Muscle of leg (tissue), 11 donors: ENCODE data around the gene IFNL2. TPM values are rescaled to one million over a fixed set of nuclear protein-coding genes. Genes with fewer than 3 reads are reported as not detected.

Experiments
- DNase-seq: peaks from one replicate; pipeline ENCODE4 v3.0.0; 2013
- H3K27ac ChIP-seq: one replicate; pipeline ENCODE4 v1.5.1; 2013; ENCODE audit warnings: mild to moderate bottlenecking, low read length, control low read depth
- H3K27me3 ChIP-seq: one replicate; pipeline ENCODE4 v1.6.1; 2013; ENCODE audit warnings: low read length; ENCODE audit not compliant: control insufficient read depth, insufficient read depth
- H3K36me3 ChIP-seq: one replicate; pipeline ENCODE4 v1.6.1; 2013; ENCODE audit warnings: low read length; ENCODE audit not compliant: control insufficient read depth, insufficient read depth
- H3K4me1 ChIP-seq: one replicate; pipeline ENCODE4 v1.6.1; 2013; ENCODE audit warnings: low read length; ENCODE audit not compliant: control insufficient read depth, insufficient read depth
- H3K4me3 ChIP-seq: one replicate; pipeline ENCODE4 v1.5.1; 2013; ENCODE audit warnings: low read length, control low read depth
- H3K9me3 ChIP-seq: replicated peaks from 2 replicates; pipeline ENCODE4 v1.6.1; 2013; ENCODE audit warnings: low read depth, low read length; ENCODE audit not compliant: control insufficient read depth
- WGBS: methylation state at CpG from one replicate; pipeline ENCODE4 v1.1.5; 2013; ENCODE audit warnings: missing lambda C conversion rate; ENCODE audit not compliant: insufficient coverage; 5-methylcytosine and 5-hydroxymethylcytosine counted together
- polyA plus RNA-seq, 8 donors: library from polyadenylated mRNA; unstranded; fragments of 120-200 nt; gene quantifications; one replicate each; pipeline versions ENCODE4 v1.2.1 to v1.2.3, GENCODE V29; 2013; ENCODE audit warnings: inconsistent platforms in 1 of 8, low replicate concordance in 1 of 8; ENCODE audit not compliant: insufficient read length in 8 of 8, insufficient read depth in 1 of 8
- total RNA-seq: library from RNA; stranded (reverse); fragments of 120-200 nt; gene quantifications from one replicate; pipeline ENCODE4 v1.2.4, GENCODE V29; 2013

The IFNL2 gene
- total and polyA plus RNA-seq, 9 donors, result not detected

DNA sequence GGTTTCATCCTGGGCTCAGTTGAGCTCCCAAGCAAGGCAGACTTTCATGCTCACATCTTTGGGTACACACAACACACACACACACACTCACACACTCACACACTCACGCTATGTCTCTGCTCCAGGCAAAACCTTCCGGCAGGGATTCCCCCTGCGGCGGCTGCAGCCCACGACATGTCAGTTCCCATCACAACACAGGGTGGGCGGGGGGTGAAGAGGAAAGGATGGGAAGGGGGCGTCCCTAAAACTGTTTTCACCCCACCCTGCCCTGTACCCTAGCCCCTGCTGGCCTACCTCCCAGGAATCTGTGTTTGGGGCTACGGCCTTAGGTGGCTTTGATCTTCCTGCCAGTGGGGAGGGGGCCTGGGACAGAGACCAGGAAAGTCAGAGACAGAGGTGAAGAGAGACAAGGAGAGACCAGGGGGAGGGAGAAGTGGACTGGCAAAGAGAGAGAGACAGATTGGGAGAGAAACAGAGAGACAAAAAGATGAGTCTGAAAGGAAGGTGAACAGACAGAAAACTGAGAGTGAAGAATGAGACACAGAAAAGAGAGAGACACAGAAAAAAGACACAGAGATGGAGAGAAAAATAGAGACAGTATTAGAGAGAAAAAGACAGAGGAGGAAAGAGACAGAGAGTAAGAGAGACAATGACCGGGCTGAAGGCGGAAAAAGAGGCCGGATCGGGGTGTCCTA is 48.6 kb downstream of the IFNL2 start:
- peaks cover 11% of the 10 kb centered on the region for H3K36me3 ChIP-seq
- 33% methylated on average over 1 of the region's 12 CpGs for WGBS
- no peak overlapping the region for H3K4me3 ChIP-seq
- DNase-seq, result no peak
- H3K4me1 ChIP-seq, result peaks cover 9% of the 10 kb centered on the region
- H3K27ac ChIP-seq, result no peak overlapping the region
- peaks cover 2% of the 10 kb centered on the region for H3K27me3 ChIP-seq
- H3K9me3 ChIP-seq, result no peaks in the 10 kb centered on the region

DNA sequence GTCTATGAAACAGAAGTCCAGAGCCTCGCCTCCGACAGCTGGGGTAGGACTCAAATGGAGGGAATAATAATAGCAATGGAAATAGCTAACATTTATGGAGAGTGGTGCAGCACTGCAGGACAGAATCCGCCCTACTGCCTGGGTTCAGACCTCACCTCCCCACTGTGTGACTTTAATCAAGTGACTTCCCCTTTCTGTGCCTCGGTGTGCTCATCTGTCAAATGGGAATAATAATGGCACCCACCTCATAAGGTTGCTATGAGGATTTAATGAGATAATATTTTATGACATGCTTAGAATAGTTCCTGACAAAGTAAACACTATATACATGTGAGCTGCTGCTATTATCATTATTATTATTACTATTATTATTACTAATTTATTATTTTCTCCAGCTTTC is 49.3 kb downstream of the IFNL2 start:
- H3K4me3 ChIP-seq, result no peak overlapping the region
- H3K4me1 ChIP-seq, result peaks cover 9% of the 10 kb centered on the region
- H3K27ac ChIP-seq, result no peak overlapping the region
- peaks cover 2% of the 10 kb centered on the region for H3K27me3 ChIP-seq
- peaks cover 11% of the 10 kb centered on the region for H3K36me3 ChIP-seq
- no CpG with 5 or more reads among the region's 4 CpGs for WGBS
- DNase-seq, result no peak
- H3K9me3 ChIP-seq, result no peaks in the 10 kb centered on the region

DNA sequence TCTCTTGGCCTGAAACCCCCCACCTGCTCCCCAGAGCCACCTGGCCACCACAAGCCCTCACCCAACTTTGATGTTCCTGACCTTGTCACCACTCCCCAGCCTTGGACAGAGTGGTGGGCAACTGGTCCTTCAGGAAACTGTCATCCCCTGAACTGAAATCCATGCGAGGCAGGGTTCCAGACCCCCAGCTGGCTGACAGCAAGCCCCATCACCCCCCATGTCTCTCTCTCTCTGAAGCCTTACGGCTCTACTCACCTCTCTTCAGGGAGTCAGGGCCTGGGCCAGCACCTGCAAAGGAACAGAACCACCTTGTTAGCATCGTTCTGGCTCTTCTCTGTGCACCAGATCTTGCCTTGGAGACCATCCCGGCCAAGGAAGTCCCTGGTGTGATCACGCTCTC is 49.9 kb downstream of the IFNL2 start:
- Histone ChIP-seq H3K36me3 (peaks cover 11% of the 10 kb centered on the region), H3K27ac (no peak overlapping the region), H3K27me3 (peaks cover 2% of the 10 kb centered on the region), H3K4me1 (peaks cover 9% of the 10 kb centered on the region), H3K4me3 (no peak overlapping the region), H3K9me3 (no peaks in the 10 kb centered on the region)
- 78% methylated on average over 5 of the region's 5 CpGs for WGBS
- DNase-seq, result no peak

DNA sequence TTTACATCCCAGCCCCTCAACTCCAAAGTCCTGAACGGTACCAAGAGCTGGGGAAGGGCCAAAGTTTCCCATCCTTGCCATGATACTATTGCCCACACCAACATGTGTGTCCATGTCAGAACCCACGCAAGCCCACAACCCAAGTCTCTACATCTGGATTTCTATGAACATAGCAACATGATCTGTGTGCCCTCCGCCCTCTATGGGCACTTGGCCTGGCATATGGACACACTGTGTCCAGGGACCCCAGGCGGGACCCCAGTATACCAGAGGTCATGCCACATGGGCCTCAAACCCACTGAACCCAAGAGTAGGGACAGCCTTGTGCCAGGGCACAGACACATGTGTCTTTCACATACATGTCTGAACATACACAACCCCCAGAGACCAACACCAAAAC is 50.5 kb downstream of the IFNL2 start:
- H3K36me3 ChIP-seq, result peaks cover 7% of the 10 kb centered on the region
- H3K4me3 ChIP-seq, result no peak overlapping the region
- peaks cover 2% of the 10 kb centered on the region for H3K27me3 ChIP-seq
- WGBS, result 95% methylated on average over 4 of the region's 4 CpGs
- H3K27ac ChIP-seq, result no peak overlapping the region
- no peak for DNase-seq
- H3K9me3 ChIP-seq, result no peaks in the 10 kb centered on the region
- peaks cover 9% of the 10 kb centered on the region for H3K4me1 ChIP-seq

DNA sequence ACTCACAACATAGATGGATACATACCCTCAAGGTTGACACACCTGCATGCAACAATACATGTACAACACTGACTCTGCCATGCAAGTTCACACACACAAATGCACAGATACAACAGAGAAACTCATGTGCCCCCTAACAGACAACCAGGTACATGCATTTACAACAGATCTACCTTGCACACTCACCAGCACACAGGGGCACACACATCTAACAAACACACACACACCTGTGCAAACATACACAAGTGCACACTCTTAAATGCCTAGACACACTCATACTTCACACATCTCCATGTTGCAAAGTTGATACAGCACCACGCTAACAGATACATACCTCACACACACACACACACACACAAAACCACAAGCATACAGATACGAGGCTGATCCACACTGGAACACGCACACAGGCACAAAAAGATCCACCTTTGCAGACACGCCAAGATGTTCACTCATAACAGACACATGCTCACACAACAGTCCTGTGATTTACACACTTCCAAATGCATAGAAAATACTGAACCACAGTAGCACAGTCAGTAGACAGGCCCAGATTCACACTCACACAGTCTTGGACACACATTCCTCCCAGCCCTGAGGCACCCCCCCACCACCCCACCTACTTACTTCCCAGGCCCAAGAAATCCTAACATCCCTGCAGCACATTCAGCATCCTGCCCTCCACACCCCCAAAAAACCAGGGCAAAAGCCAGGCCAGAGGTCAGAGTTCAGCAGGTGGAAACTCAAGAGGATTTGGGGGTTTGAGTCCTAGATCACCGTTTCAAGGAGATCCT is 51.1 kb downstream of the IFNL2 start:
- WGBS, result 82% methylated on average over 4 of the region's 5 CpGs
- no peak for DNase-seq
- no peak overlapping the region for H3K4me3 ChIP-seq
- peaks cover 2% of the 10 kb centered on the region for H3K27me3 ChIP-seq
- H3K36me3 ChIP-seq, result peaks cover 5% of the 10 kb centered on the region
- no peaks in the 10 kb centered on the region for H3K9me3 ChIP-seq
- peaks cover 9% of the 10 kb centered on the region for H3K4me1 ChIP-seq
- H3K27ac ChIP-seq, result no peak overlapping the region

Other genes starting within 250 kb of the IFNL2 start
- gene FBXO27, start 235.8 kb upstream of the IFNL2 start, total RNA-seq, result 1.4 TPM
- gene FBXO27, start 235.8 kb upstream of the IFNL2 start, polyA plus RNA-seq, result 1 to 10 TPM; 1.5 to 5.5 (median 3.3) TPM
- 0.09 TPM for gene ACP7, start 184.0 kb upstream of the IFNL2 start, total RNA-seq
- under 1 TPM in 7 of 8 donors, not detected in 1; 0.05 to 0.28 (median 0.11) TPM for gene ACP7, start 184.0 kb upstream of the IFNL2 start, polyA plus RNA-seq
- 3.5 TPM for gene PAK4, start 142.6 kb upstream of the IFNL2 start, total RNA-seq
- gene PAK4, start 142.6 kb upstream of the IFNL2 start, polyA plus RNA-seq, result 10 to 100 TPM; 15.8 to 29.2 (median 21.9) TPM
- gene NCCRP1, start 71.4 kb upstream of the IFNL2 start, total RNA-seq, result 0.04 TPM
- gene NCCRP1, start 71.4 kb upstream of the IFNL2 start, polyA plus RNA-seq, result under 1 TPM in 5 of 8 donors, not detected in 3; 0.12 to 0.35 (median 0.20) TPM
- not detected for gene SYCN, start 64.1 kb upstream of the IFNL2 start, total RNA-seq
- not detected for gene SYCN, start 64.1 kb upstream of the IFNL2 start, polyA plus RNA-seq
- not detected for gene IFNL3, start 23.4 kb upstream of the IFNL2 start, total RNA-seq
- gene IFNL3, start 23.4 kb upstream of the IFNL2 start, polyA plus RNA-seq, result not detected
- gene IFNL4, start 19.5 kb upstream of the IFNL2 start, total RNA-seq, result 0.04 TPM
- gene IFNL4, start 19.5 kb upstream of the IFNL2 start, polyA plus RNA-seq, result under 1 TPM in 1 of 8 donors, not detected in 7; 0.16 TPM
- not detected for gene IFNL1, start 28.0 kb downstream of the IFNL2 start, total RNA-seq
- gene IFNL1, start 28.0 kb downstream of the IFNL2 start, polyA plus RNA-seq, result not detected
- gene LRFN1, start 52.5 kb downstream of the IFNL2 start, total RNA-seq, result 0.31 TPM
- 1 to 10 TPM in 4 of 8 donors, under 1 TPM in 4; 0.68 to 1.8 (median 1.0) TPM for gene LRFN1, start 52.5 kb downstream of the IFNL2 start, polyA plus RNA-seq
- 25.8 TPM for gene GMFG, start 67.6 kb downstream of the IFNL2 start, total RNA-seq
- 10 to 100 TPM; 16.1 to 25.3 (median 18.9) TPM for gene GMFG, start 67.6 kb downstream of the IFNL2 start, polyA plus RNA-seq
- gene SAMD4B, start 74.0 kb downstream of the IFNL2 start, total RNA-seq, result 36.6 TPM
- 10 to 100 TPM; 66.9 to 99.6 (median 84.6) TPM for gene SAMD4B, start 74.0 kb downstream of the IFNL2 start, polyA plus RNA-seq
- gene PAF1, start 122.7 kb downstream of the IFNL2 start, total RNA-seq, result 21.0 TPM
- 10 to 100 TPM; 38.7 to 48.0 (median 41.6) TPM for gene PAF1, start 122.7 kb downstream of the IFNL2 start, polyA plus RNA-seq
- 17.3 TPM for gene MED29, start 123.0 kb downstream of the IFNL2 start, total RNA-seq
- 10 to 100 TPM; 20.8 to 30.5 (median 26.6) TPM for gene MED29, start 123.0 kb downstream of the IFNL2 start, polyA plus RNA-seq
- 14.2 TPM for gene ZFP36, start 138.5 kb downstream of the IFNL2 start, total RNA-seq
- gene ZFP36, start 138.5 kb downstream of the IFNL2 start, polyA plus RNA-seq, result 100 to 1,000 TPM in 3 of 8 donors, 10 to 100 TPM in 5; 26.6 to 143 (median 73.4) TPM
- gene PLEKHG2, start 144.3 kb downstream of the IFNL2 start, total RNA-seq, result 21.2 TPM
- gene PLEKHG2, start 144.3 kb downstream of the IFNL2 start, polyA plus RNA-seq, result 10 to 100 TPM; 33.5 to 65.3 (median 50.1) TPM
- gene RPS16, start 167.6 kb downstream of the IFNL2 start, total RNA-seq, result 261 TPM
- 1,000 to 10,000 TPM; 1,818 to 2,619 (median 2,073) TPM for gene RPS16, start 167.6 kb downstream of the IFNL2 start, polyA plus RNA-seq
- 50.0 TPM for gene SUPT5H, start 177.2 kb downstream of the IFNL2 start, total RNA-seq
- gene SUPT5H, start 177.2 kb downstream of the IFNL2 start, polyA plus RNA-seq, result 100 to 1,000 TPM in 3 of 8 donors, 10 to 100 TPM in 5; 80.4 to 108 (median 99.7) TPM
- 38.8 TPM for gene TIMM50, start 212.4 kb downstream of the IFNL2 start, total RNA-seq
- gene TIMM50, start 212.4 kb downstream of the IFNL2 start, polyA plus RNA-seq, result 10 to 100 TPM; 44.2 to 55.3 (median 49.8) TPM
- gene DLL3, start 230.6 kb downstream of the IFNL2 start, total RNA-seq, result 0.09 TPM
- under 1 TPM in 7 of 8 donors, not detected in 1; 0.14 to 0.27 (median 0.23) TPM for gene DLL3, start 230.6 kb downstream of the IFNL2 start, polyA plus RNA-seq
- 0.13 TPM for gene SELENOV, start 246.7 kb downstream of the IFNL2 start, total RNA-seq
- gene SELENOV, start 246.7 kb downstream of the IFNL2 start, polyA plus RNA-seq, result under 1 TPM in 5 of 8 donors, not detected in 3; 0.08 to 0.48 (median 0.40) TPM